SK-N-SH treated with all-trans-retinoic acid at 6 μM for 48 hours (cell line): ENCODE data around the gene MYOD1.

Experiments used
- ARNTL ChIP-seq: fragments of 450-650 bp; formaldehyde crosslinking; IDR thresholded peaks from 2 replicates; pipeline ENCODE4 v1.5.0; 2020; ENCODE audit warnings: low read depth, mild to moderate bottlenecking, moderate library complexity, borderline replicate concordance
- ESRRG ChIP-seq: fragments of 250-450 bp; sonication (Bioruptor Pico); IDR thresholded peaks from 2 replicates; pipeline ENCODE4 v1.6.1; 2021; ENCODE audit warnings: mild to moderate bottlenecking
- GLIS3 ChIP-seq: fragments of 250-450 bp; sonication (Bioruptor Pico); IDR thresholded peaks from 2 replicates; pipeline ENCODE4 v1.5.0; 2020; ENCODE audit warnings: mild to moderate bottlenecking, moderate library complexity
- ISL1 ChIP-seq: fragments of 250-450 bp; sonication (Bioruptor Pico); IDR thresholded peaks from 2 replicates; pipeline ENCODE4 v2.1.2; 2022; ENCODE audit warnings: mild to moderate bottlenecking, moderate library complexity
- RARB ChIP-seq: fragments of 250-450 bp; sonication (Bioruptor Pico); IDR thresholded peaks from 2 replicates; pipeline ENCODE4 v1.8.0; 2021; ENCODE audit warnings: mild to moderate bottlenecking, moderate library complexity
- SNAI2 ChIP-seq: fragments of 250-450 bp; sonication (Bioruptor Pico); IDR thresholded peaks from 2 replicates; pipeline ENCODE4 v1.5.0; 2020; ENCODE audit warnings: mild to moderate bottlenecking, moderate library complexity

GRCh38 chr11:17746096-17746495 is 26.7 kb downstream of the MYOD1 start:
- TF ChIP-seq GLIS3 (CRISPR knock-in tag) (no peak), ARNTL (CRISPR knock-in tag) (no peak), SNAI2 (no peak), ISL1 (CRISPR knock-in tag) (no peak), RARB (CRISPR knock-in tag) (no peak), ESRRG (no peak)
